NB4 (cell line): ENCODE measurements around the gene CDC42EP2.

Experiments
- DNase-seq: peaks from one replicate; pipeline ENCODE4 v3.0.0; 2010; ENCODE audit warnings: low read depth
- H3K4me3 ChIP-seq: one replicate; pipeline ENCODE4 v1.5.1; 2011; ENCODE audit warnings: mild to moderate bottlenecking, low read depth, low read length, moderate library complexity
- CTCF ChIP-seq: IDR thresholded peaks from one replicate; pipeline ENCODE4 v1.5.1; 2012; ENCODE audit warnings: low read depth, low read length
- MAX ChIP-seq: IDR thresholded peaks from 2 replicates; pipeline ENCODE4 v1.6.1; 2011; ENCODE audit warnings: low read depth, low read length
- MYC ChIP-seq: IDR thresholded peaks from 2 replicates; pipeline ENCODE4 v1.6.1; 2011; ENCODE audit warnings: low read depth, low read length
- POLR2A ChIP-seq: IDR thresholded peaks from 2 replicates; pipeline ENCODE4 v1.6.1; 2011; ENCODE audit warnings: mild to moderate bottlenecking; ENCODE audit not compliant: insufficient read length; ENCODE audit errors: extremely low read depth

Gene CDC42EP2

GRCh38 chr11:65362320-65362931 lies 47.8 kb downstream of the CDC42EP2 start:
- DNase-seq: peak; percentile 60
- no peak for TF ChIP-seq CTCF
- TF ChIP-seq POLR2A: no peak
- no peak for TF ChIP-seq MAX
- TF ChIP-seq MYC: no peak
- H3K4me3 ChIP-seq: no peak overlapping the region

GRCh38 chr11:65362966-65363365 lies 48.3 kb downstream of the CDC42EP2 start:
- DNase-seq: no peak
- no peak for TF ChIP-seq MAX
- no peak for TF ChIP-seq POLR2A
- no peak for TF ChIP-seq MYC
- TF ChIP-seq CTCF: no peak
- H3K4me3 ChIP-seq: no peak overlapping the region

GRCh38 chr11:65363770-65364169 lies 49.1 kb downstream of the CDC42EP2 start:
- DNase-seq: no peak
- H3K4me3 ChIP-seq: no peak overlapping the region
- TF ChIP-seq MYC (no peak), MAX (no peak), CTCF (no peak), POLR2A (no peak)

- no peak overlapping the region for H3K4me3 ChIP-seq
- no peak for TF ChIP-seq MYC
- TF ChIP-seq MAX: 0 out of 2 replicates have a peak, but pooled peaks have one; percentile 5
- no peak for TF ChIP-seq POLR2A
- peak; percentile 67 for TF ChIP-seq CTCF
- DNase-seq: peak; percentile 80
Observed at GRCh38 chr11:65366340-65366773, 51.7 kb downstream of the CDC42EP2 start.

- TF ChIP-seq CTCF (no peak), POLR2A (no peak), MAX (no peak), MYC (0 out of 2 replicates have a peak, but pooled peaks have one; percentile 7)
- H3K4me3 ChIP-seq: no peak overlapping the region
- DNase-seq: no peak
Observed at GRCh38 chr11:65370659-65371049, 56.0 kb downstream of the CDC42EP2 start.
